Measurements from ENCODE around the gene FAM13C.

The FAM13C gene

GRCh38 chr10:59312247-59312646, 50.1 kb downstream of the FAM13C start:
- DNase-seq = no peak

GRCh38 chr10:59311025-59311424, 51.3 kb downstream of the FAM13C start:
- no peak for DNase-seq

DNA sequence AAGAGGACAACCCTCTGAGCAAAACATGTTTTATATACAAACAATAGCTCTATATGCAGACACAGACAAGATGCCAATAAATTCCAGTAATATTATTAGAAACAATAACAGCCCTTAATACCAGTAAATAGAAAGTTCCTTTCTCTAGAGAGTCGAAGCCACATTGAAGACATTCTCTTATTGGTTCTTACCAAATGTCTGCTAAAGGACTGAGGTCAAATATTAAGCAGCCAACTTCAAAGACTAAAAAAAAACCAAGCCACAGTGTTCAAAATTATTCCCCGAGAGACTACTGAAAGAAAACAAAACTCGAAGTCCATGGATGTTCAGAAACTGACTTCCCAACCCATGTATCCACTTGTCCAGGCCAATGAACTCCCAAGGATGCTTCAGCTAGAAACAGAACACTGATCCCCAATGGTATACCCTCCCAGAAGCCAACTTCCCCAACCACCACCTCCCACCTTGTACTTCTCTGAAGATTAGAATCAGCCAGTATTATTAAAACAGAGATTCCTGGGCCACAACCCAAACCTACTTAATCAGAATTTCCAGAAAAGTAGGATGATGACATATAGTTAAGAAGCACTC, 51.9 kb downstream of the FAM13C start:
- DNase-seq = no peak

DNA sequence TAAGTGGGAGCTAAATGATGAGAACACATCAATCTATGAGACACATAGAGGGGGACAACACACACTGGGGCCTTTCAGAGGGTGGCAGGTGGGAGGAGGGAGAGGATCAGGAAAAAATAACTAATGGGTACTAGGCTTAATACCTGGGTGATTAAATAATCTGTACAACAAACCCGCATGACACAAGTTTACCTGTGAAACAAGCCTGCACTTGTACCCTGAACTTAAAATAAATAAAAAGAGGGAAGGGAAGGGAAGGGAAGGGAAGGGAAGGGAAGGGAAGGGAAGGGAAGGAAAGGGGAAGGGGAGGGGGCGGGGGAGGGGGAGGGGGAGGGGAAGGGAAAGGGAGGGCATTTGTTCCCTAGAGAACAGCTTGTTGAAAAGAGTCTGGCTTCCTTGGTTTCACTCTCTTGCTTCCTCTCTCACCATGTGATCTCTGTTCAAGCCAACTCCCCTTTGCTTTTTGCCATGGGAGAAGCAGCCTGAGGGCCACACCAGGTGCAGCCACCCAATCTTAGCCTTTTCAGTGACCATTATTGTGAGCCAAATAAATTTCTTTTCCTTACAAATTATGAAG, 57.7 kb downstream of the FAM13C start:
- no peak for DNase-seq

GRCh38 chr10:59303018-59303417, 59.3 kb downstream of the FAM13C start:
- no peak for DNase-seq

DNA sequence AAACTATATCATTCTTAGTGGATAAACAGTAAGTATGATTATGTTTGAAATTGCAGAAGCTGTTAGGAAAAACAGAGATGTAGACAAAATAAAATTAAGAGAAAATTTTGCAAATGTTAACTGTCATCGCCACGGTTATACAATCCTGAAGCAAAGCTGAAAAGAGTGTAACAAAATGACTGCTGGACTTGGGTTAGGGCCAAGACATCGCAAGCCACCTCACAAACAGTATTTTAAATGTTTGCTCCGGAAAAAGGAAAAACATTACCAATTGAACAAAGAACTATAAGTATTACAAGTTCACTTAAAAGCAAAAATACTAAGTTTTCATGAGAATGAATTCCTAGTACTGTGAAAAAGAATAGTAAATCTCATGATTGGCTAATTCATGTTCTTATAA, 60.0 kb downstream of the FAM13C start:
- no peak for DNase-seq

GRCh38 chr10:59301067-59301754, 61.1 kb downstream of the FAM13C start:
- no peak for DNase-seq

DNA sequence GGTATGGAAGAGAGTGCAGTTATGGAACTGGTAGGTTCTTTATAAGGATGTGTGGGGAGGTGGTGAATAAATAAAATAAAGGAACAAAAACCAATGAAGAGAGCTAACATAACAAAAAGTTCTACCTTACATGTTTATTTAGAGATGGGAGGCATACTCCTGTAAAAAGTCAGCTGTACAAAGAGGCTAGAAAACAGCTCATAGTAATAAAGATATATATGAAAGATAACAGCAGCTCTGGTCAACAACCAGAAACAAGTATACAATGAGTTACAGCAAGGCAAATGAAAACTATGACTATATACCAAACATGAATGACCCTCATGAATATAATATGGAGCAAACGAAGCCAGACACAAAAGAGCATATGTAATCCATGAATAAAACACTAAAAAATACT, 62.0 kb downstream of the FAM13C start:
- DNase-seq = no peak

DNA sequence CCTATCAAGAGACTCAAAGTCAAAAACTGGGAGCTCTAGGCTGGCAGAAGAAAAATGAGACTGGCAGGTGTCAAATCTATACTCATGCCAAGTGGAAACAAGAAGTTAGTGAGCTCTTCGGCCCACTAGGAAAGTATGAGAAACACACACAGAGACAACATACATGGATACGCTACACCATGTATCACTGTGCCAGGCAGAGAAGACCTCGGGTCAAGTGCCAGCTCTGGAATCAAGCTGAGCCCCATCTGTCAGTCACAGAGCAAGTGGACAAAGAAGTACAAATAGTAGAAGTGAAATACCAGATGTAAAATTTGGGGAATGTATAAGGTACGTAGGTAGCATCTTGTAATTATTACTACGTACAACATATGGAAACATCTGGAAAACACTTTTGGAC, 62.4 kb downstream of the FAM13C start:
- DNase-seq = no peak

DNA sequence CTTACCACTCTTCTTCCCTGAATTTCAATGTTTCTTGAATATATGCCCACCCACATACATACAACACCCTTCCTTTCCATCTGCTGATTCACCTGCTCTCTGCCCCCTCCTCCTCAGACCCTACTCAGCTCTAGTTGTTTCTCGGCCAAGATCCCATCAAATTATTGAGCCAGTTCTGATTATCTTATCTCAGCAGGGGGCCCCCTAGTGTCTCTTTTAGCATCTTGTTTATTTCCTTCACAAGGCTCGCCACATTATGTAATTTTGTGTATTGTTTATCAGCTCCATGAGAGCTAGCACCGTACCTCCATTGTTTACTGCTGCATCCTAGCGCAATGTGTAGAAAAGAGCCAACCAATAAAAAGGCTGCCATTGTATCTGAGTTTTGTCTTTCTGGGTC, 71.9 kb downstream of the FAM13C start:
- no peak for DNase-seq

DNA sequence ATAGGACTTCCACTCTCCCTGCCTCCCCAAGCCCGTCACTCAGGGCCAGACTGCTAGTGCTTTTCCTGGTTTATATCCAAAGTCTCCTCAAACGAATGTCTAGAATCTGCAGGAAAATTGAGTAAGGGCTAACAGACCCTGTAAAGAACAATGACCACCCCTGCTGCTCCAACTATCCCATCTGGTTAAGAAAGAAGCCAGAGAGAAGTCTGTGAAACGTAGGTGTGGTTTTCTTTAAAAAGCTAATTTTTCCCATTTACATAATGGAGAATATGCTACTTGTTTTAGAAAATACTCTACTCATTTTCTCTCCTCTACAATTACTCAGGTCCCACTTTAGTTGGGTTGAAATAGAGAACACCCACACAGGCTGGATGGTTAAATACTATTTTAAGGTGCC, 72.5 kb downstream of the FAM13C start:
- DNase-seq = no peak

DNA sequence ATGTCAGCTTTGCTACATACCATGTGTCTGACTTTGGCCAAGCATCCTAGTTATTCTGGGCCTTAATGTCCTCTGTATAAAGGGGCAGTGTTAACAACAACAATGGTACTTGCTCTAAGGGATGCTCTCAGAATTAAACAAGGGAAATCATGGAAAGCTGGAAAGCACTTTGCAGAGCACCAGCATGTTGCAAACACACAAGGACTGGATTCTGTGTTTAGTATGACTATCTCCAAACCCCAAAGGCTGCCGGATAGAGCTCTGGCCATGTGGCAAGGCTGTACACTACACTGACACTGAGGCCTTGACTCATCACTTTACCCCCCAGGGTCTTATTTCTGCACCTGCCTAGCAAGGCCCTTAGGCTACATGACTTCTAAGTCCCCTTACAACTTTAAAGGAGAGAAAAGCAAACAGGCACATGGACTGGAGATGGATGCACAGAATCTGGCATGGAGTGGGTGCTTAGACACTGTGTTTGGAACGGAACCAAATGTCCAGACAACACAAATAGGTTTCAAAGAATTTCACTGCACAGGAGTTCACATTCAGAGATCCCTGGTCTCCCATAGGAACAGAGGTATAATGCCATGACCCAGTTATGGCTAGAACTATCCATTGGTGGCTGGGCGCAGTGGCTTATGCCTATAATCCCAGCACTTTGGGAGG, 74.6 kb downstream of the FAM13C start:
- DNase-seq = no peak

DNA sequence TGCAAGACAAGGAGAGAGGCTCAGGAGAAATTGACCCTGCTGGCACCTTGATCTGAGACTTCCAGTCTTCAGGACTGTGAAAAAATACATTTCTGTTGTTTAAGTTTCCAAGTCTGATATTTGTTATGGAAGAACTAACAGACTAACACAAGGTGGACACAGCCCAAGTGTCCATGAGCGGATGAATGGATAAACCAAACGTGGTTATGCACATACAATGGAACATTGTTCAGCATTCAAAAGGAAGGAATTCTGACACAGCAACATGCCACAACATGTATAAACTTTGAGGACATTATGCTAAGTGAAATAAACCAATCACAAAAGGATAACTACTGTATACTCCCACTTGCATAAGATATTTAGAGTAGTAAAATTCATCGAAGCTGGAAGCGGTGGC, 76.5 kb downstream of the FAM13C start:
- no peak for DNase-seq

- no peak for DNase-seq
These were observed 77.3 kb downstream of the FAM13C start for GRCh38 chr10:59285073-59285472.

- DNase-seq = no peak
These were observed 78.0 kb downstream of the FAM13C start for GRCh38 chr10:59284118-59284975.

GRCh38 chr10:59283456-59284091, 78.8 kb downstream of the FAM13C start:
- no peak for DNase-seq

- no peak for DNase-seq
These were observed 80.5 kb downstream of the FAM13C start for GRCh38 chr10:59281861-59282260.

- DNase-seq = no peak
These were observed 82.3 kb downstream of the FAM13C start for GRCh38 chr10:59279991-59280505.

DNA sequence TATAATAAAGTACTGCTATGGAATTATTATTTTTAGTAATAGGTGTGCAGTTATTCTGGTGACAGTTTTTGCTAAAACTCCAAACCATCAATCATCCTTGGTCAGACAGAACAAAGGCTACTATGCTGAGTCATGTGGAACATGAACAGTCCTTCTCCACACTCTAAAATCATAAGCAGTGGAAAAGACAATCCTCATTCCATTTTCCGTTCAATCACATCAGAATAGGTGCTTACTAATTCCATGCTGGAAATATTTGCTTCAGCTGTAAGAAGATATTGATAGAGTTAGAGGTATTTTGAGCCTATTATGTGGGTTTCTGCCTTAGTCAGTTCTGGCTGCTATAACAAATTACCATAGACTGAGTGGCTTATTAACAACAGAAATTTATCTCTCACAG, 82.9 kb downstream of the FAM13C start:
- DNase-seq = no peak

DNA sequence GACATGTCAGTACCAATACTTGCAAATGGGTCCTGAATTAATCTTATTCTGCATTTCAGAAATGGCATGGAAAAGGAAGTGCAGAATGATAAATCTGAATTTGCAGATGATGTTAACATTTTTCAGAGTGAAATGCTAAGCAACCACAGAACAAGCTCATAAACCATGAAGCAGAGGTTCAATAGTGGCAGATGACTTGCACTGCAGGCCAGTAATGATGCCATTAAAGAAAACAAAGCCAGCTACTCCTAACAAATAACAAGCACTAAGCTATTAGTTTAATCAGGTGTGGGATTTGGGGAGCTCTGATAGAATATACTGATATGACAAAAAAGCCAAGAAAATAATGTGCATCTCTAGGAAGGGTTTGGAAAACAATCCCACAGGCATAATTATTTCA, 85.4 kb downstream of the FAM13C start:
- DNase-seq = no peak

- DNase-seq = no peak
These were observed 86.2 kb downstream of the FAM13C start for GRCh38 chr10:59276133-59276532.

- no peak for DNase-seq
These were observed 88.9 kb downstream of the FAM13C start for GRCh38 chr10:59273445-59273844.
